HEK293T (cell line): ENCODE measurements around the gene GRIK2.

Experiments
- CTCF ChIA-PET: fragments of 350-600 bp; formaldehyde crosslinking; extraction: SDS; loops from one replicate; lab custom pipeline; 2021; ENCODE audit warnings: antibody characterized with exemption, inconsistent platforms; lab: Yijun Ruan, JAX
- POLR2A ChIA-PET: fragments of 350-600 bp; formaldehyde crosslinking; extraction: SDS; loops from one replicate; lab custom pipeline; 2020; ENCODE audit warnings: antibody characterized with exemption, inconsistent platforms; lab: Yijun Ruan, JAX
- DNase-seq: peaks from one replicate; pipeline ENCODE4 v3.0.0; 2012; ENCODE audit warnings: mixed read lengths; ENCODE audit errors: extremely low spot score
- ARNT ChIP-seq: fragments of 450-650 bp; IDR thresholded peaks from 2 replicates; pipeline ENCODE4 v1.6.1; 2017; ENCODE audit warnings: mild to moderate bottlenecking
- BHLHE40 ChIP-seq: fragments of 450-650 bp; IDR thresholded peaks from 2 replicates; pipeline ENCODE4 v1.6.1; 2016; ENCODE audit warnings: mild to moderate bottlenecking, moderate library complexity, borderline replicate concordance
- CTBP1 ChIP-seq: fragments of 450-650 bp; IDR thresholded peaks from 2 replicates; pipeline ENCODE4 v1.6.1; 2016; ENCODE audit warnings: borderline replicate concordance
- ELF4 ChIP-seq: fragments of 450-650 bp; IDR thresholded peaks from 2 replicates; pipeline ENCODE4 v1.6.1; 2017; ENCODE audit warnings: antibody characterized with exemption
- FOXA1 ChIP-seq: fragments of 450-650 bp; IDR thresholded peaks from 2 replicates; pipeline ENCODE4 v1.6.1; 2016; ENCODE audit warnings: mild to moderate bottlenecking
- FOXK2 ChIP-seq: fragments of 450-650 bp; IDR thresholded peaks from 2 replicates; pipeline ENCODE4 v1.6.1; 2016; ENCODE audit warnings: mild to moderate bottlenecking
- FOXM1 ChIP-seq: fragments of 450-650 bp; IDR thresholded peaks from 2 replicates; pipeline ENCODE4 v1.6.1; 2017; ENCODE audit warnings: mild to moderate bottlenecking, borderline replicate concordance
- HDGF ChIP-seq: fragments of 450-650 bp; IDR thresholded peaks from 2 replicates; pipeline ENCODE4 v1.6.1; 2017; ENCODE audit warnings: antibody characterized with exemption, borderline replicate concordance
- L3MBTL2 ChIP-seq: fragments of 450-650 bp; conservative IDR thresholded peaks from 2 replicates; pipeline ENCODE4 v1.6.1; 2016; ENCODE audit warnings: mild to moderate bottlenecking
- LEF1 ChIP-seq: fragments of 450-650 bp; IDR thresholded peaks from 2 replicates; pipeline ENCODE4 v1.6.1; 2017; ENCODE audit warnings: mild to moderate bottlenecking, borderline replicate concordance
- NFRKB ChIP-seq: fragments of 450-650 bp; IDR thresholded peaks from 2 replicates; pipeline ENCODE4 v1.6.1; 2016; ENCODE audit warnings: mild to moderate bottlenecking, moderate library complexity
- PKNOX1 ChIP-seq: fragments of 450-650 bp; IDR thresholded peaks from 2 replicates; pipeline ENCODE4 v1.6.1; 2016
- SP1 ChIP-seq: fragments of 450-650 bp; IDR thresholded peaks from 2 replicates; pipeline ENCODE4 v1.6.1; 2017
- SUZ12 ChIP-seq: fragments of 450-650 bp; IDR thresholded peaks from 2 replicates; pipeline ENCODE4 v1.6.1; 2016; ENCODE audit warnings: mild to moderate bottlenecking
- TARDBP ChIP-seq: fragments of 450-650 bp; IDR thresholded peaks from 2 replicates; pipeline ENCODE4 v1.6.1; 2016
- ZNF384 ChIP-seq: fragments of 450-650 bp; IDR thresholded peaks from 2 replicates; pipeline ENCODE4 v1.6.1; 2016

Gene GRIK2

GRCh38 chr6:101719521-101719920 is 326.0 kb downstream of the GRIK2 start:
- ChIA-PET POLR2A (no interaction called here), CTCF (no interaction called here)
- DNase-seq = no peak
- TF ChIP-seq ZNF384 = no peak
- no peak for TF ChIP-seq PKNOX1
- no peak for TF ChIP-seq NFRKB
- no peak for TF ChIP-seq ELF4
- no peak for TF ChIP-seq FOXA1
- no peak for TF ChIP-seq L3MBTL2

- CTCF ChIA-PET = no interaction called here
These were observed 329.0 kb downstream of the GRIK2 start for GRCh38 chr6:101722471-101722870.

GRCh38 chr6:101722991-101723579 is 329.6 kb downstream of the GRIK2 start:
- CTCF ChIA-PET = no interaction called here
- POLR2A ChIA-PET = no interaction called here
- DNase-seq = no peak
- TF ChIP-seq CTBP1 = no peak
- TF ChIP-seq TARDBP = no peak
- no peak for TF ChIP-seq FOXA1
- no peak for TF ChIP-seq NFRKB
- TF ChIP-seq ARNT = no peak
- no peak for TF ChIP-seq SUZ12
- TF ChIP-seq FOXK2 = no peak
- TF ChIP-seq ELF4 = no peak
- no peak for TF ChIP-seq BHLHE40
- TF ChIP-seq HDGF = no peak
- TF ChIP-seq L3MBTL2 = no peak
- no peak for TF ChIP-seq LEF1
- TF ChIP-seq ZNF384 = no peak
- no peak for TF ChIP-seq FOXM1
- no peak for TF ChIP-seq PKNOX1
- no peak for TF ChIP-seq SP1

More at GRCh38 chr6:101722471-101722870, 329.0 kb downstream of the GRIK2 start:
- no peak for DNase-seq
- POLR2A ChIA-PET = no interaction called here
- no peak for TF ChIP-seq PKNOX1
- no peak for TF ChIP-seq HDGF
- TF ChIP-seq ZNF384 = no peak
- TF ChIP-seq SP1 = no peak
- no peak for TF ChIP-seq FOXM1
- no peak for TF ChIP-seq LEF1
- TF ChIP-seq L3MBTL2 = no peak
- no peak for TF ChIP-seq FOXK2
- TF ChIP-seq FOXA1 = no peak
- TF ChIP-seq BHLHE40 = no peak
- TF ChIP-seq ELF4 = no peak
- TF ChIP-seq ARNT = no peak
- TF ChIP-seq NFRKB = no peak
- no peak for TF ChIP-seq CTBP1
- no peak for TF ChIP-seq SUZ12
- TF ChIP-seq TARDBP = no peak

- CTCF ChIA-PET = no interaction called here
- DNase-seq = no peak
- no peak for TF ChIP-seq CTBP1
- no peak for TF ChIP-seq LEF1
- no peak for TF ChIP-seq SUZ12
- TF ChIP-seq HDGF = no peak
- no peak for TF ChIP-seq ZNF384
- no peak for TF ChIP-seq ELF4
- TF ChIP-seq FOXA1 = no peak
- no peak for TF ChIP-seq ARNT
- no peak for TF ChIP-seq TARDBP
- no peak for TF ChIP-seq FOXM1
- POLR2A ChIA-PET = no interaction called here
These were observed 334.9 kb downstream of the GRIK2 start for GRCh38 chr6:101728388-101728787.

- TF ChIP-seq ARNT (no peak), SUZ12 (no peak)
- DNase-seq = no peak
- CTCF ChIA-PET = no interaction called here
- POLR2A ChIA-PET = no interaction called here
These were observed 335.4 kb downstream of the GRIK2 start for GRCh38 chr6:101728956-101729355.

- ChIA-PET CTCF (no interaction called here), POLR2A (no interaction called here)
- no peak for DNase-seq
- no peak for TF ChIP-seq ZNF384
- no peak for TF ChIP-seq ARNT
- no peak for TF ChIP-seq PKNOX1
- TF ChIP-seq NFRKB = no peak
- no peak for TF ChIP-seq SP1
- TF ChIP-seq LEF1 = no peak
- no peak for TF ChIP-seq L3MBTL2
- no peak for TF ChIP-seq FOXA1
- no peak for TF ChIP-seq ELF4
- no peak for TF ChIP-seq BHLHE40
- TF ChIP-seq TARDBP = no peak
- TF ChIP-seq FOXM1 = no peak
- TF ChIP-seq CTBP1 = no peak
- no peak for TF ChIP-seq SUZ12
- TF ChIP-seq FOXK2 = no peak
- TF ChIP-seq HDGF = no peak
These were observed 337.4 kb downstream of the GRIK2 start for GRCh38 chr6:101730954-101731353.
